GM19351 (cell line): Measurements from ENCODE around the gene CLASP1.
"Not testable (repeated sequence)": the region's sequence is repeated elsewhere in the genome, so short reads cannot be mapped to it uniquely, and the experiment has no call there.

Source experiments
- ATAC-seq: cut with Tn5 transposase; IDR thresholded peaks from one replicate; pipeline ENCODE4 v1.9.1; 2021; ENCODE audit warnings: mild to moderate bottlenecking, moderate library complexity; ENCODE audit not compliant: unreplicated experiment

CLASP1 gene

GRCh38 chr2:121479882-121480522 lies 169.3 kb downstream of the CLASP1 start:
- ATAC-seq, result no peak

- no peak for ATAC-seq
Observed at GRCh38 chr2:121478996-121479745, 170.1 kb downstream of the CLASP1 start.

- not testable (repeated sequence) for ATAC-seq
Observed at GRCh38 chr2:121478358-121478995, 170.8 kb downstream of the CLASP1 start.

GRCh38 chr2:121476684-121477083 lies 172.6 kb downstream of the CLASP1 start:
- no peak for ATAC-seq

- ATAC-seq, result no peak
Observed at GRCh38 chr2:121475811-121476571, 173.3 kb downstream of the CLASP1 start.

GRCh38 chr2:121473512-121473911 lies 175.8 kb downstream of the CLASP1 start:
- no peak for ATAC-seq

- no peak for ATAC-seq
Observed at GRCh38 chr2:121472470-121472993, 176.7 kb downstream of the CLASP1 start.

- ATAC-seq, result no peak
Observed at GRCh38 chr2:121471532-121472469, 177.5 kb downstream of the CLASP1 start.

GRCh38 chr2:121470917-121471316 lies 178.3 kb downstream of the CLASP1 start:
- no peak for ATAC-seq

- no peak for ATAC-seq
Observed at GRCh38 chr2:121469356-121469755, 179.9 kb downstream of the CLASP1 start.

GRCh38 chr2:121468936-121469335 lies 180.3 kb downstream of the CLASP1 start:
- no peak for ATAC-seq

- ATAC-seq, result no peak
Observed at GRCh38 chr2:121459291-121459690, 190.0 kb downstream of the CLASP1 start.

- no peak for ATAC-seq
Observed at GRCh38 chr2:121456325-121456724, 192.9 kb downstream of the CLASP1 start.

- no peak for ATAC-seq
Observed at GRCh38 chr2:121455446-121455845, 193.8 kb downstream of the CLASP1 start.

- no peak for ATAC-seq
Observed at GRCh38 chr2:121454549-121455090, 194.6 kb downstream of the CLASP1 start.

- ATAC-seq, result no peak
Observed at GRCh38 chr2:121451398-121451797, 197.9 kb downstream of the CLASP1 start.

GRCh38 chr2:121450301-121450700 lies 199.0 kb downstream of the CLASP1 start:
- no peak for ATAC-seq

- no peak for ATAC-seq
Observed at GRCh38 chr2:121446647-121447241, 202.5 kb downstream of the CLASP1 start.

GRCh38 chr2:121442889-121443288 lies 206.4 kb downstream of the CLASP1 start:
- no peak for ATAC-seq
